ENCODE data around the gene SLC25A45.

Gene SLC25A45

GRCh38 chr11:65353900-65354264 is 28.6 kb downstream of the SLC25A45 start:
- TF ChIP-seq EZH2 (optimal IDR thresholded peaks at IDR 0.05; ENCODE audit: low read depth, low read length) (no peak), CTCF (IDR thresholded peaks at IDR 0.05; ENCODE audit: low read length) (no peak), EZH2phosphoT487 (IDR thresholded peaks at IDR 0.05; ENCODE audit: low read length) (no peak)
- no peak for DNase-seq
- Histone ChIP-seq H3K9me3 (replicated peaks; ENCODE audit: insufficient read depth, low read length) (no peaks in the 10 kb centered on the region), H3K9me2 (replicated peaks; ENCODE audit: insufficient read depth, low read length) (no peaks in the 10 kb centered on the region), H3K4me2 (ENCODE audit: low read depth, low read length) (peak overlapping the region; percentile 74), H3F3A (ENCODE audit: insufficient read depth, low read length) (peaks cover 18% of the 10 kb centered on the region), H3K36me3 (replicated peaks; ENCODE audit: insufficient read depth, low read length) (no peaks in the 10 kb centered on the region), H3K4me3 (ENCODE audit: low read length) (peak overlapping the region; percentile 58), H3K9ac (ENCODE audit: low read length) (peak overlapping the region; percentile 19; the same call in 1 of the 2 replicates), H4K20me1 (ENCODE audit: insufficient read depth, low read length) (no peaks in the 10 kb centered on the region), H2AFZ (ENCODE audit: low read length) (peak overlapping the region; percentile 61; the same call in 1 of the 2 replicates), H3K79me2 (ENCODE audit: low read length) (no peaks in the 10 kb centered on the region), H3K4me1 (ENCODE audit: low read length) (peaks cover 11% of the 10 kb centered on the region; the same call in 1 of the 2 replicates), H3K27ac (ENCODE audit: low read length) (no peak overlapping the region), H3K27me3 (replicated peaks; ENCODE audit: insufficient read depth, low read length) (no peaks in the 10 kb centered on the region)

GRCh38 chr11:65353376-65353775 is 29.1 kb downstream of the SLC25A45 start:
- Histone ChIP-seq H3K4me1 (ENCODE audit: low read length) (peaks cover 11% of the 10 kb centered on the region; the same call in 1 of the 2 replicates), H3K4me2 (ENCODE audit: low read depth, low read length) (no peak overlapping the region), H3K4me3 (ENCODE audit: low read length) (no peak overlapping the region), H3K27ac (ENCODE audit: low read length) (no peak overlapping the region), H3K9me3 (replicated peaks; ENCODE audit: insufficient read depth, low read length) (no peaks in the 10 kb centered on the region), H3K79me2 (ENCODE audit: low read length) (no peaks in the 10 kb centered on the region), H3K36me3 (replicated peaks; ENCODE audit: insufficient read depth, low read length) (0 out of 2 replicates have a peak, but pooled peaks cover 3% of the 10 kb centered on the region), H4K20me1 (ENCODE audit: insufficient read depth, low read length) (no peaks in the 10 kb centered on the region), H2AFZ (ENCODE audit: low read length) (no peak overlapping the region), H3F3A (ENCODE audit: insufficient read depth, low read length) (peaks cover 20% of the 10 kb centered on the region), H3K9me2 (replicated peaks; ENCODE audit: insufficient read depth, low read length) (no peaks in the 10 kb centered on the region), H3K9ac (ENCODE audit: low read length) (no peak overlapping the region), H3K27me3 (replicated peaks; ENCODE audit: insufficient read depth, low read length) (no peaks in the 10 kb centered on the region)
- no peak for DNase-seq
- TF ChIP-seq EZH2phosphoT487 (IDR thresholded peaks at IDR 0.05; ENCODE audit: low read length) (no peak), EZH2 (optimal IDR thresholded peaks at IDR 0.05; ENCODE audit: low read depth, low read length) (no peak), CTCF (IDR thresholded peaks at IDR 0.05; ENCODE audit: low read length) (no peak)

- H3K79me2 ChIP-seq (ENCODE audit: low read length): no peaks in the 10 kb centered on the region
- H3K36me3 ChIP-seq (replicated peaks; ENCODE audit: insufficient read depth, low read length): 0 out of 2 replicates have a peak, but pooled peaks cover 3% of the 10 kb centered on the region
- no peaks in the 10 kb centered on the region for H3K9me3 ChIP-seq (replicated peaks; ENCODE audit: insufficient read depth, low read length)
- H2AFZ ChIP-seq (ENCODE audit: low read length): no peak overlapping the region
- no peaks in the 10 kb centered on the region for H3K9me2 ChIP-seq (replicated peaks; ENCODE audit: insufficient read depth, low read length)
- H3K27ac ChIP-seq (ENCODE audit: low read length): no peak overlapping the region
- H3K4me1 ChIP-seq (ENCODE audit: low read length): peaks cover 11% of the 10 kb centered on the region; the same call in 1 of the 2 replicates
- TF ChIP-seq EZH2 (optimal IDR thresholded peaks at IDR 0.05; ENCODE audit: low read depth, low read length) (no peak), EZH2phosphoT487 (IDR thresholded peaks at IDR 0.05; ENCODE audit: low read length) (no peak), CTCF (IDR thresholded peaks at IDR 0.05; ENCODE audit: low read length) (no peak)
- H4K20me1 ChIP-seq (ENCODE audit: insufficient read depth, low read length): no peaks in the 10 kb centered on the region
- no peak overlapping the region for H3K4me3 ChIP-seq (ENCODE audit: low read length)
- peaks cover 20% of the 10 kb centered on the region for H3F3A ChIP-seq (ENCODE audit: insufficient read depth, low read length)
- DNase-seq: no peak
- no peaks in the 10 kb centered on the region for H3K27me3 ChIP-seq (replicated peaks; ENCODE audit: insufficient read depth, low read length)
- no peak overlapping the region for H3K4me2 ChIP-seq (ENCODE audit: low read depth, low read length)
- H3K9ac ChIP-seq (ENCODE audit: low read length): no peak overlapping the region
Observed at GRCh38 chr11:65352783-65353182, 29.7 kb downstream of the SLC25A45 start.

Data from MM.1S (cell line).